ENCODE results near the gene CSNK1D. TPM values are rescaled to one million over a fixed set of nuclear protein-coding genes. Genes with fewer than 3 reads are reported as not detected.
A peak's percentile ranks its signal among the peaks of the same experiment; 100 is the strongest.

Gene CSNK1D
- total RNA-seq, 1 experiment from 2014 or later: 137 TPM

GRCh38 chr17:82241926-82242697 is 31.4 kb downstream of the CSNK1D start:
- no peak overlapping the region for H4K5ac ChIP-seq (ENCODE audit: insufficient read length, low read depth, low read length)
- no peak overlapping the region for H2AK5ac ChIP-seq (ENCODE audit: insufficient read length, low read length)
- no peaks in the 10 kb centered on the region for H3K4me1 ChIP-seq (ENCODE audit: insufficient read depth, low read length)
- WGBS (ENCODE audit: extremely low coverage, insufficient read length, low lambda C conversion rate): no CpG with 5 or more reads among the region's 20 CpGs
- H3K79me1 ChIP-seq (ENCODE audit: insufficient read depth, low read depth, low read length, poor library complexity, severe bottlenecking): no peaks in the 10 kb centered on the region
- no peak overlapping the region for H3K27ac ChIP-seq (ENCODE audit: insufficient read length, low read depth, low read length)
- peaks cover 3% of the 10 kb centered on the region; the same call in 1 of the 2 replicates for H3K27me3 Mint-ChIP-seq (ENCODE audit: low read depth)
- no peak overlapping the region for H2AFZ ChIP-seq (ENCODE audit: low read length)
- no peak overlapping the region for H2BK15ac ChIP-seq (ENCODE audit: low read depth, low read length)
- no peak overlapping the region for H3K9ac ChIP-seq (ENCODE audit: extremely low read depth, insufficient read length, low read length)
- H3K4me3 Mint-ChIP-seq: no peak overlapping the region
- no peak overlapping the region for H3K56ac ChIP-seq (ENCODE audit: insufficient read length, low read depth, low read length)
- peaks cover 2% of the 10 kb centered on the region; the same call in 1 of the 2 replicates for H3K79me2 ChIP-seq (ENCODE audit: insufficient read depth, low read length)
- H4K91ac ChIP-seq (ENCODE audit: insufficient read length, low read depth, low read length): no peak overlapping the region
- no peak overlapping the region for H3K18ac ChIP-seq (ENCODE audit: insufficient read length, low read depth, low read length)
- H4K20me1 ChIP-seq (ENCODE audit: control insufficient read depth, insufficient read depth, insufficient read length): no peaks in the 10 kb centered on the region
- H2BK5ac ChIP-seq (ENCODE audit: insufficient read length, low read length): no peak overlapping the region
- TF ChIP-seq, protein P1, sequence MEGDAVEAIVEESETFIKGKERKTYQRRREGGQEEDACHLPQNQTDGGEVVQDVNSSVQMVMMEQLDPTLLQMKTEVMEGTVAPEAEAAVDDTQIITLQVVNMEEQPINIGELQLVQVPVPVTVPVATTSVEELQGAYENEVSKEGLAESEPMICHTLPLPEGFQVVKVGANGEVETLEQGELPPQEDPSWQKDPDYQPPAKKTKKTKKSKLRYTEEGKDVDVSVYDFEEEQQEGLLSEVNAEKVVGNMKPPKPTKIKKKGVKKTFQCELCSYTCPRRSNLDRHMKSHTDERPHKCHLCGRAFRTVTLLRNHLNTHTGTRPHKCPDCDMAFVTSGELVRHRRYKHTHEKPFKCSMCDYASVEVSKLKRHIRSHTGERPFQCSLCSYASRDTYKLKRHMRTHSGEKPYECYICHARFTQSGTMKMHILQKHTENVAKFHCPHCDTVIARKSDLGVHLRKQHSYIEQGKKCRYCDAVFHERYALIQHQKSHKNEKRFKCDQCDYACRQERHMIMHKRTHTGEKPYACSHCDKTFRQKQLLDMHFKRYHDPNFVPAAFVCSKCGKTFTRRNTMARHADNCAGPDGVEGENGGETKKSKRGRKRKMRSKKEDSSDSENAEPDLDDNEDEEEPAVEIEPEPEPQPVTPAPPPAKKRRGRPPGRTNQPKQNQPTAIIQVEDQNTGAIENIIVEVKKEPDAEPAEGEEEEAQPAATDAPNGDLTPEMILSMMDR (conservative IDR thresholded peaks at IDR 0.05): no peak
- no peaks in the 10 kb centered on the region for H3K27me3 ChIP-seq (ENCODE audit: insufficient read depth, low read length)
- no peaks in the 10 kb centered on the region for H3K9me3 Mint-ChIP-seq
- no peak overlapping the region for H2BK120ac ChIP-seq (ENCODE audit: low read depth, low read length, poor library complexity, severe bottlenecking)
- no peak overlapping the region for H3K4me2 ChIP-seq (ENCODE audit: insufficient read depth, insufficient read length, low read length)
- no peak overlapping the region for H2BK20ac ChIP-seq (ENCODE audit: low read depth, low read length, poor library complexity, severe bottlenecking)
- H3K4me1 Mint-ChIP-seq: peaks cover 0 to 8% of the 10 kb centered on the region in 2 experiments; a peak in 3 of 4 replicates
- no peak overlapping the region for H3K23ac ChIP-seq (ENCODE audit: insufficient read length, low read depth, low read length)
- no peak overlapping the region for H3T11ph ChIP-seq (ENCODE audit: low read length)
- H3K14ac ChIP-seq (ENCODE audit: insufficient read depth, low read length): no peak overlapping the region; the same call in 1 of the 2 replicates
- H2BK12ac ChIP-seq (ENCODE audit: insufficient read length, low read depth, low read length): no peak overlapping the region
- no peaks in the 10 kb centered on the region for H3K9me3 ChIP-seq (ENCODE audit: control insufficient read depth, low read depth, low read length)
- H3K36me3 Mint-ChIP-seq (ENCODE audit: insufficient read depth in 1 of 3, low read depth in 3 of 3): peaks cover 22 to 58% (median 52%) of the 10 kb centered on the region in 3 experiments; a peak in 6 of 7 replicates
- peak overlapping the region in 1 of 3 experiments; percentile 78; a peak in 1 of 7 replicates for H3K27ac Mint-ChIP-seq
- no peak overlapping the region for H3K4ac ChIP-seq (ENCODE audit: low read depth, low read length)
- no peaks in the 10 kb centered on the region for H3K23me2 ChIP-seq (ENCODE audit: insufficient read length, low read depth, low read length, poor library complexity, severe bottlenecking)
- peak; percentile 33 for DNase-seq
- no peak overlapping the region for H4K8ac ChIP-seq (replicated peaks; ENCODE audit: insufficient read length, low read depth, low read length)

Measured in H9 (cell line).